Measurements from ENCODE around the gene OR6K2. TPM values are rescaled to one million over a fixed set of nuclear protein-coding genes. Genes with fewer than 3 reads are reported as not detected.

Gene OR6K2
- total and polyA plus RNA-seq, 2 of the 4 experiments (the other 2 are of a cell fraction): not detected

- no peaks in the 10 kb centered on the region for H3K4me1 ChIP-seq (ENCODE audit: control insufficient read depth, insufficient read depth, low read length)
- DNase-seq: no peak
- BruUV-seq (replicated peaks): no TSS peak
- H4K8ac ChIP-seq (ENCODE audit: low read depth in 2 of 2, low read length in 2 of 2): no peak within 1 kb of the TSS
- H3K4me3 ChIP-seq (ENCODE audit: insufficient read depth, low read depth, low read length): no peak within 1 kb of the TSS
- ATAC-seq (ENCODE audit: low read depth): no peak
- H4K91ac ChIP-seq (ENCODE audit: insufficient read depth, low read depth, low read length): no peak within 1 kb of the TSS
- H3K18ac ChIP-seq (ENCODE audit: low read depth, low read length): no peak within 1 kb of the TSS
- no peak within 1 kb of the TSS for H3K4me2 ChIP-seq (ENCODE audit: low read depth, low read length)
- no peak within 1 kb of the TSS for H3K56ac ChIP-seq (ENCODE audit: extremely low read depth, insufficient read depth, low read length)
- no peak for TF ChIP-seq RFX5 (IDR thresholded peaks at IDR 0.05; ENCODE audit: low read depth, low read length)
- no peak for TF ChIP-seq FOS (IDR thresholded peaks at IDR 0.05; ENCODE audit: low read depth, low read length)
- TF ChIP-seq USF2 (IDR thresholded peaks at IDR 0.05; ENCODE audit: low read depth, low read length): no peak
- TF ChIP-seq CEBPB (IDR thresholded peaks at IDR 0.05; ENCODE audit: low read depth, low read length): no peak
- no peak for TF ChIP-seq ELK1 (IDR thresholded peaks at IDR 0.05; ENCODE audit: borderline replicate concordance, low read depth, low read length)
- no peak for TF ChIP-seq MXI1 (IDR thresholded peaks at IDR 0.05; ENCODE audit: borderline replicate concordance, low read depth, low read length)
- H3K79me1 ChIP-seq (ENCODE audit: low read depth in 1 of 2, low read length in 2 of 2): no peaks in the 10 kb centered on the region
- H3K9me3 ChIP-seq (ENCODE audit: control insufficient read depth, insufficient read depth, low read length): no peaks in the 10 kb centered on the region
- ChIA-PET CTCF (no interaction called here), POLR2A (ENCODE audit: unreplicated experiment) (no interaction called here)
- H3K27me3 ChIP-seq (ENCODE audit: control insufficient read depth, insufficient read depth, low read length): no peaks in the 10 kb centered on the region
- no peak within 1 kb of the TSS for H4K5ac ChIP-seq (ENCODE audit: low read depth, low read length)
- H2AK9ac ChIP-seq (replicated peaks; ENCODE audit: low read depth, low read length, poor library complexity): no peak within 1 kb of the TSS
- H4K20me1 ChIP-seq (ENCODE audit: insufficient read depth, low read length): no peaks in the 10 kb centered on the region
- H3K4ac ChIP-seq (ENCODE audit: low read depth, low read length): no peak within 1 kb of the TSS
- intact Hi-C loops (cut with micrococcal nuclease): no loop called here
- H2BK15ac ChIP-seq (ENCODE audit: low read depth, low read length): no peak within 1 kb of the TSS
- H2BK20ac ChIP-seq (ENCODE audit: low read depth, low read length): no peak within 1 kb of the TSS
- no peak within 1 kb of the TSS for H3K9ac ChIP-seq (ENCODE audit: low read depth, low read length)
- in situ Hi-C loops (cut with MboI; ENCODE audit: low sequenced_read_pairs): no loop called here
- H2AFZ ChIP-seq (replicated peaks; ENCODE audit: low read length, poor library complexity): no peak within 1 kb of the TSS
- WGBS, 2 experiments (ENCODE audit: extremely low coverage in 2 of 2, insufficient read length in 1 of 2): no CpG with 5 or more reads among the region's 2 CpGs
- no peak within 1 kb of the TSS for H2BK5ac ChIP-seq (ENCODE audit: low read depth, low read length, poor library complexity, severe bottlenecking)
- no peaks in the 10 kb centered on the region for H3K9me1 ChIP-seq (ENCODE audit: insufficient read depth, low read length)
- no peak within 1 kb of the TSS for H3K27ac ChIP-seq (ENCODE audit: insufficient read depth, low read length)
- no peak within 1 kb of the TSS for H3K14ac ChIP-seq (replicated peaks; ENCODE audit: low read depth, low read length)
- dilution Hi-C loops (cut with HindIII; ENCODE audit: low sequenced_read_pairs, unreplicated experiment): no loop called here
- H2AK5ac ChIP-seq (ENCODE audit: low read depth, low read length): no peak within 1 kb of the TSS
- H2BK120ac ChIP-seq (ENCODE audit: low read depth, low read length): no peak within 1 kb of the TSS
- no peaks in the 10 kb centered on the region for H3K36me3 ChIP-seq (ENCODE audit: control insufficient read depth, insufficient read depth, low read length)
- no peak within 1 kb of the TSS for H3K23ac ChIP-seq (ENCODE audit: low read depth, low read length)
Observed at GRCh38 chr1:158720620-158721019, 20.2 kb upstream of the OR6K2 start, which contains the start of gene OR6K3. Gene OR6K3, minus strand, starts transcription at chr1:158720720. Its CDS starts 2,605 bp downstream, at chr1:158718115.

Data from IMR-90 (cell line).